Urinary bladder (tissue), 4 donors: Measurements from ENCODE around the gene EMP2. TPM values are rescaled to one million over a fixed set of nuclear protein-coding genes. Genes with fewer than 3 reads are reported as not detected.
"Not testable (repeated sequence)": the region's sequence is repeated elsewhere in the genome, so short reads cannot be mapped to it uniquely, and the experiment has no call there.

Experiments
- DNase-seq: peaks from one replicate; pipeline ENCODE4 v3.0.0-alpha.2; 2015; ENCODE audit errors: extremely low spot score
- H3K27ac ChIP-seq: one replicate; pipeline ENCODE4 v1.5.1; 2013; ENCODE audit warnings: low read depth, mild to moderate bottlenecking, moderate library complexity
- H3K36me3 ChIP-seq: one replicate; pipeline ENCODE4 v1.6.1; 2013; ENCODE audit warnings: mild to moderate bottlenecking, moderate library complexity; ENCODE audit not compliant: insufficient read depth
- H3K4me1 ChIP-seq: one replicate; pipeline ENCODE4 v1.6.1; 2013; ENCODE audit warnings: mild to moderate bottlenecking, moderate library complexity; ENCODE audit not compliant: insufficient read depth
- H3K4me3 ChIP-seq: one replicate; pipeline ENCODE4 v1.5.1; 2013; ENCODE audit warnings: low read depth, low read length
- WGBS: extraction: QIAGEN DNeasy Blood & Tissue Kit; methylation state at CpG from one replicate; pipeline ENCODE4 v1.1.7; 2013; 5-methylcytosine and 5-hydroxymethylcytosine counted together
- polyA plus RNA-seq: library from polyadenylated mRNA; stranded (reverse); fragments of 200-250 nt; gene quantifications from one replicate; pipeline ENCODE4 v1.2.3, GENCODE V29; 2013
- total RNA-seq: library from RNA; depleted of rRNA; stranded (reverse); fragments of >200 nt; gene quantifications from one replicate; pipeline ENCODE4 v1.2.3, GENCODE V29; 2014
- donor health status: healthy with polysubstance abuse.
- donor health status: healthy.

The EMP2 gene
- total and polyA plus RNA-seq, 2 donors: 41.7 to 47.3 TPM

GRCh38 chr16:10561425-10561824 lies 19.0 kb downstream of the EMP2 start:
- Histone ChIP-seq H3K4me1 (no peaks in the 10 kb centered on the region), H3K36me3 (no peaks in the 10 kb centered on the region), H3K4me3 (no peak overlapping the region), H3K27ac (no peak overlapping the region)
- 91% methylated on average over 3 of the region's 3 CpGs for WGBS
- no peak for DNase-seq

GRCh38 chr16:10561001-10561400 lies 19.4 kb downstream of the EMP2 start:
- WGBS: 82% methylated on average over 3 of the region's 3 CpGs
- DNase-seq: no peak
- Histone ChIP-seq H3K27ac (no peak overlapping the region), H3K4me3 (no peak overlapping the region), H3K36me3 (no peaks in the 10 kb centered on the region), H3K4me1 (no peaks in the 10 kb centered on the region)

- not testable (repeated sequence) for H3K4me1 ChIP-seq, H3K4me3 ChIP-seq, DNase-seq, H3K27ac ChIP-seq, H3K36me3 ChIP-seq
- WGBS: 96% methylated on average over 4 of the region's 4 CpGs
Measured at GRCh38 chr16:10559792-10560191, 20.6 kb downstream of the EMP2 start.

GRCh38 chr16:10558746-10559641 lies 21.4 kb downstream of the EMP2 start:
- Histone ChIP-seq H3K4me3 (no peak overlapping the region), H3K27ac (no peak overlapping the region), H3K36me3 (no peaks in the 10 kb centered on the region), H3K4me1 (no peaks in the 10 kb centered on the region)
- DNase-seq: no peak
- WGBS: 54% methylated on average over 25 of the region's 25 CpGs

GRCh38 chr16:10558305-10558704 lies 22.1 kb downstream of the EMP2 start:
- Histone ChIP-seq H3K27ac (no peak overlapping the region), H3K4me1 (no peaks in the 10 kb centered on the region), H3K4me3 (no peak overlapping the region), H3K36me3 (no peaks in the 10 kb centered on the region)
- WGBS: 75% methylated on average over 7 of the region's 7 CpGs
- no peak for DNase-seq

GRCh38 chr16:10557750-10558149 lies 22.6 kb downstream of the EMP2 start:
- H3K4me1 ChIP-seq: no peaks in the 10 kb centered on the region
- 85% methylated on average over 5 of the region's 5 CpGs for WGBS

GRCh38 chr16:10556236-10556635 lies 24.2 kb downstream of the EMP2 start:
- no peaks in the 10 kb centered on the region for H3K4me1 ChIP-seq
- H3K36me3 ChIP-seq: no peaks in the 10 kb centered on the region
- WGBS: 94% methylated on average over 3 of the region's 3 CpGs
- H3K27ac ChIP-seq: no peak overlapping the region
- no peak overlapping the region for H3K4me3 ChIP-seq
- no peak for DNase-seq

More at GRCh38 chr16:10557750-10558149, 22.6 kb downstream of the EMP2 start:
- no peaks in the 10 kb centered on the region for H3K36me3 ChIP-seq
- H3K4me3 ChIP-seq: no peak overlapping the region
- no peak for DNase-seq
- no peak overlapping the region for H3K27ac ChIP-seq

GRCh38 chr16:10554569-10554968 lies 25.8 kb downstream of the EMP2 start:
- Histone ChIP-seq H3K4me1 (no peaks in the 10 kb centered on the region), H3K36me3 (no peaks in the 10 kb centered on the region), H3K4me3 (no peak overlapping the region), H3K27ac (no peak overlapping the region)
- 83% methylated on average over 7 of the region's 7 CpGs for WGBS
- no peak for DNase-seq

GRCh38 chr16:10552998-10553491 lies 27.4 kb downstream of the EMP2 start:
- Histone ChIP-seq H3K36me3 (no peaks in the 10 kb centered on the region), H3K27ac (no peak overlapping the region), H3K4me3 (no peak overlapping the region), H3K4me1 (no peaks in the 10 kb centered on the region)
- 80% methylated on average over 19 of the region's 19 CpGs for WGBS
- DNase-seq: no peak

GRCh38 chr16:10552281-10552680 lies 28.1 kb downstream of the EMP2 start:
- no peak overlapping the region for H3K27ac ChIP-seq
- 83% methylated on average over 2 of the region's 2 CpGs for WGBS
- no peaks in the 10 kb centered on the region for H3K4me1 ChIP-seq
- no peaks in the 10 kb centered on the region for H3K36me3 ChIP-seq
- DNase-seq: no peak
- H3K4me3 ChIP-seq: no peak overlapping the region

- no peak for DNase-seq
- WGBS: 89% methylated on average over 2 of the region's 2 CpGs
- no peaks in the 10 kb centered on the region for H3K4me1 ChIP-seq
- no peaks in the 10 kb centered on the region for H3K36me3 ChIP-seq
- H3K4me3 ChIP-seq: no peak overlapping the region
- no peak overlapping the region for H3K27ac ChIP-seq
Measured at GRCh38 chr16:10551881-10552280, 28.5 kb downstream of the EMP2 start.

- Histone ChIP-seq H3K36me3 (peaks cover 2% of the 10 kb centered on the region), H3K4me1 (no peaks in the 10 kb centered on the region), H3K4me3 (no peak overlapping the region), H3K27ac (no peak overlapping the region)
- WGBS: 97% methylated on average over 1 of the region's 1 CpG
- DNase-seq: no peak
Measured at GRCh38 chr16:10548404-10548803, 32.0 kb downstream of the EMP2 start.

GRCh38 chr16:10547708-10548107 lies 32.7 kb downstream of the EMP2 start:
- Histone ChIP-seq H3K27ac (no peak overlapping the region), H3K4me3 (no peak overlapping the region), H3K36me3 (peaks cover 2% of the 10 kb centered on the region), H3K4me1 (no peaks in the 10 kb centered on the region)
- 95% methylated on average over 6 of the region's 6 CpGs for WGBS
- no peak for DNase-seq

- Histone ChIP-seq H3K27ac (no peak overlapping the region), H3K4me3 (no peak overlapping the region), H3K4me1 (no peaks in the 10 kb centered on the region), H3K36me3 (peaks cover 2% of the 10 kb centered on the region)
- WGBS: 90% methylated on average over 16 of the region's 16 CpGs
- no peak for DNase-seq
Measured at GRCh38 chr16:10543231-10543977, 37.0 kb downstream of the EMP2 start.
